ENCODE data around the gene USP8. TPM values are rescaled to one million over a fixed set of nuclear protein-coding genes. Genes with fewer than 3 reads are reported as not detected.

Gene USP8
- polyA plus RNA-seq, 2 of the 4 experiments (the other 2 are of a cell fraction), result 53.1 to 108 TPM

DNA sequence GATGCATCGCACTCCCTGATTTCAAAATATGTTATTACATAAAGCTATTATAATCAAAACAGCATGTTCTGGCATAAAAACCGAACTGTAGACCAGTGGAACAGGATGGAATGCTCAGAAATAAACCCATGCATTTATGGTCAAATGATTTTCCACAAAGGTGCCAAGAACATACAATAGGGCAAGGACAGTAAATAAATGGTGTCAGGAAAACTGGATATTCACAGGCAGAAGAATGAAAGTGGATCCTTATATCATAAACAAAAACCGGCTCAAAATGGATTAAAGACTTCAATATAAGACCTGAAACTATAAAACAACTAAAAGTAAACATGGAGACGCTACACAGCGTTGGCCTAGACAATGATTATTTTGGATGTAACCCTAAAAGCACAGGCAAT, 99.6 kb downstream of the USP8 start:
- H3K9me3 ChIP-seq, result no peaks in the 10 kb centered on the region
- FAIRE-seq (no peak), DNase-seq (ENCODE audit: low read depth in 1 of 2, low spot score in 1 of 2) (no peak), ATAC-seq (no peak)
- H3K27ac ChIP-seq, result no peak overlapping the region
- H3K4me1 ChIP-seq, result no peaks in the 10 kb centered on the region
- POLR2A ChIA-PET, result no interaction called here
- H3K4me3 ChIP-seq, result no peak overlapping the region
- TF ChIP-seq RCOR1 (IDR thresholded peaks at IDR 0.05; ENCODE audit: low read depth, low read length) (no peak), HOXB5 (CRISPR knock-in tag; IDR thresholded peaks at IDR 0.05) (no peak), TP53 (CRISPR knock-in tag; IDR thresholded peaks at IDR 0.05) (no peak), POLR2AphosphoS2 (conservative IDR thresholded peaks at IDR 0.05; ENCODE audit: low read length) (no peak), NFE2L2 (conservative IDR thresholded peaks at IDR 0.05; ENCODE audit: low read length) (no peak), HMGXB4 (CRISPR knock-in tag; IDR thresholded peaks at IDR 0.05; ENCODE audit: borderline replicate concordance) (no peak), ZSCAN20 (CRISPR knock-in tag; IDR thresholded peaks at IDR 0.05) (no peak)
- TF ChIP-seq, protein P1, sequence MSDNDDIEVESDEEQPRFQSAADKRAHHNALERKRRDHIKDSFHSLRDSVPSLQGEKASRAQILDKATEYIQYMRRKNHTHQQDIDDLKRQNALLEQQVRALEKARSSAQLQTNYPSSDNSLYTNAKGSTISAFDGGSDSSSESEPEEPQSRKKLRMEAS (IDR thresholded peaks at IDR 0.05), result no peak
- TF ChIP-seq, protein P2, sequence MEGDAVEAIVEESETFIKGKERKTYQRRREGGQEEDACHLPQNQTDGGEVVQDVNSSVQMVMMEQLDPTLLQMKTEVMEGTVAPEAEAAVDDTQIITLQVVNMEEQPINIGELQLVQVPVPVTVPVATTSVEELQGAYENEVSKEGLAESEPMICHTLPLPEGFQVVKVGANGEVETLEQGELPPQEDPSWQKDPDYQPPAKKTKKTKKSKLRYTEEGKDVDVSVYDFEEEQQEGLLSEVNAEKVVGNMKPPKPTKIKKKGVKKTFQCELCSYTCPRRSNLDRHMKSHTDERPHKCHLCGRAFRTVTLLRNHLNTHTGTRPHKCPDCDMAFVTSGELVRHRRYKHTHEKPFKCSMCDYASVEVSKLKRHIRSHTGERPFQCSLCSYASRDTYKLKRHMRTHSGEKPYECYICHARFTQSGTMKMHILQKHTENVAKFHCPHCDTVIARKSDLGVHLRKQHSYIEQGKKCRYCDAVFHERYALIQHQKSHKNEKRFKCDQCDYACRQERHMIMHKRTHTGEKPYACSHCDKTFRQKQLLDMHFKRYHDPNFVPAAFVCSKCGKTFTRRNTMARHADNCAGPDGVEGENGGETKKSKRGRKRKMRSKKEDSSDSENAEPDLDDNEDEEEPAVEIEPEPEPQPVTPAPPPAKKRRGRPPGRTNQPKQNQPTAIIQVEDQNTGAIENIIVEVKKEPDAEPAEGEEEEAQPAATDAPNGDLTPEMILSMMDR (IDR thresholded peaks at IDR 0.05), result no peak
- CTCF ChIA-PET, result interaction anchor here (0.9 kb wide), 1 partner anchor 12 kb away, joined by 3 read pairs; no protein-coding TSS in a partner anchor
- H3K4me2 ChIP-seq, result no peak overlapping the region
- WGBS (ENCODE audit: missing lambda C conversion rate), result 45% methylated on average over 5 of the region's 5 CpGs

DNA sequence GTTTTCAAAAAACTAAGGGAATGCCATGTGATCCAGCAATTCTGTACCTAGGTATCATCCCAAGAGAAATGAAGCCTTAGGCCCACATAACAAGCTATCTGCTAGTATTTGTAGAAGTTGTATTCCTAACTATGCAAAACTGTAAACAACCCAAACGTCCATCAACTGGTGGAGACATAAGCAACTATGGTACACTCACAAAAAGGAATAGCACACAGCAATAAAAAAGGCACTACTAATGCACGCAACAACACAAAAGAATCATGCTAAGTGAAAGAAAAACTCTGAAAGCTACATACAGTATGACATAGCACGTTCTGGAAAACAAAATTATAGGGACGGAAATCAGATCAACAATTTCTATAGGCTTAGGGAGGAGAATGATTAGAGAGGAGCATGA, 107.0 kb downstream of the USP8 start:
- Histone ChIP-seq H3K9me3 (no peaks in the 10 kb centered on the region), H3K4me2 (no peak overlapping the region), H3K4me1 (no peaks in the 10 kb centered on the region), H3K27ac (no peak overlapping the region), H3K4me3 (no peak overlapping the region)
- ChIA-PET POLR2A (interaction anchor here (1.5 kb wide), 1 partner anchor 176 kb away, joined by 3 read pairs; the partner anchor contains the start of gene GABPB1), CTCF (interaction anchor here (0.9 to 1.3 kb wide), 4 partner anchors 9 to 60 kb away, joined by 3 to 4 read pairs (median 4); no protein-coding TSS in a partner anchor)
- WGBS (ENCODE audit: missing lambda C conversion rate), result 61% methylated on average over 4 of the region's 4 CpGs
- DNase-seq (ENCODE audit: low read depth in 1 of 2, low spot score in 1 of 2) (no peak), ATAC-seq (no peak), FAIRE-seq (peak; percentile 32)
- TF ChIP-seq ZSCAN20 (CRISPR knock-in tag; IDR thresholded peaks at IDR 0.05) (no peak), NR3C1 (IDR thresholded peaks at IDR 0.05) (no peak), FOXS1 (CRISPR knock-in tag; IDR thresholded peaks at IDR 0.05) (no peak), HOXB5 (CRISPR knock-in tag; IDR thresholded peaks at IDR 0.05) (no peak), HDAC2 (IDR thresholded peaks at IDR 0.05) (no peak), REST (IDR thresholded peaks at IDR 0.05) (no peak), PHF8 (IDR thresholded peaks at IDR 0.05; ENCODE audit: borderline replicate concordance, low read depth) (no peak), MAZ (IDR thresholded peaks at IDR 0.05; ENCODE audit: borderline replicate concordance, low read depth, low read length) (no peak), HOXB13 (CRISPR knock-in tag; IDR thresholded peaks at IDR 0.05; ENCODE audit: low read depth) (no peak), FOSL2 (IDR thresholded peaks at IDR 0.05) (no peak), FOSL2 (CRISPR knock-in tag; IDR thresholded peaks at IDR 0.05) (no peak), CHD4 (IDR thresholded peaks at IDR 0.05; ENCODE audit: borderline replicate concordance) (no peak), E2F6 (IDR thresholded peaks at IDR 0.05; ENCODE audit: borderline replicate concordance, low read depth) (no peak), ESRRA (IDR thresholded peaks at IDR 0.05; ENCODE audit: borderline replicate concordance, low read length) (no peak)
- TF ChIP-seq, protein P1 (IDR thresholded peaks at IDR 0.05), result no peak
- TF ChIP-seq, protein P3, sequence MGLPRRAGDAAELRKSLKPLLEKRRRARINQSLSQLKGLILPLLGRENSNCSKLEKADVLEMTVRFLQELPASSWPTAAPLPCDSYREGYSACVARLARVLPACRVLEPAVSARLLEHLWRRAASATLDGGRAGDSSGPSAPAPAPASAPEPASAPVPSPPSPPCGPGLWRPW (IDR thresholded peaks at IDR 0.05), result no peak
